Heart right ventricle (tissue), 16 donors: ENCODE data around the gene RUVBL1. TPM values are rescaled to one million over a fixed set of nuclear protein-coding genes. Genes with fewer than 3 reads are reported as not detected.

Experiments
- ATAC-seq, 8 donors: fragments of 200-7000 bp; cut with Tn5 transposase; one replicate each; pipeline ENCODE4 v1.9.1; 2020; ENCODE audit warnings: mild to moderate bottlenecking in 8 of 8, moderate library complexity in 8 of 8, moderate number of reproducible peaks in 1 of 8
- DNase-seq, 2 donors: peaks; one replicate each; pipeline ENCODE4 v3.0.0-alpha.2; 2020
- H3K27ac ChIP-seq, 10 donors: fragments of 200-600 bp; sonication (generic) in 2 of 10; one replicate each; pipeline versions ENCODE4 v1.5.0 to v1.8.0; 2020 to 2022; ENCODE audit warnings: mild to moderate bottlenecking in 3 of 10
- H3K27me3 ChIP-seq, 7 donors: fragments of 200-600 bp; one replicate each; pipeline ENCODE4 v1.8.0; 2021 to 2022; ENCODE audit warnings: mild to moderate bottlenecking in 2 of 7
- H3K36me3 ChIP-seq, 9 donors: fragments of 200-600 bp; sonication (generic) in 1 of 9; one replicate each; pipeline versions ENCODE4 v1.5.0 to v1.8.0; 2020 to 2022; ENCODE audit warnings: mild to moderate bottlenecking in 2 of 9
- H3K4me1 ChIP-seq, 9 donors: fragments of 200-600 bp; sonication (generic) in 1 of 9; one replicate each; pipeline versions ENCODE4 v1.5.0 to v1.8.0; 2020 to 2022; ENCODE audit warnings: mild to moderate bottlenecking in 4 of 9
- H3K4me3 ChIP-seq, 10 donors: fragments of 200-600 bp; sonication (generic) in 2 of 10; one replicate each; pipeline versions ENCODE4 v1.5.0 to v1.8.0; 2020 to 2022; ENCODE audit warnings: mild to moderate bottlenecking in 7 of 10, moderate library complexity in 2 of 10
- H3K9me3 ChIP-seq, 11 donors: fragments of 200-600 bp in 10 of 11; sonication (generic) in 2 of 11; one replicate each; pipeline versions ENCODE4 v1.5.0 to v1.8.0; 2013 to 2022; ENCODE audit warnings: mild to moderate bottlenecking in 2 of 11, control low read depth in 1 of 11, moderate library complexity in 1 of 11
- CTCF ChIP-seq, 9 donors: fragments of 200-600 bp; sonication (generic) in 2 of 9; IDR thresholded peaks; one replicate each; pipeline versions ENCODE4 v1.5.0 to v1.8.0; 2021 to 2022; ENCODE audit warnings: antibody characterized with exemption in 9 of 9, mild to moderate bottlenecking in 5 of 9, moderate library complexity in 1 of 9
- WGBS, 2 donors: extraction: QIAGEN DNeasy Blood & Tissue Kit; methylation state at CpG; one replicate each; pipeline ENCODE4 v1.1.7; 2013; ENCODE audit warnings: inconsistent platforms in 1 of 2; 5-methylcytosine and 5-hydroxymethylcytosine counted together
- intact Hi-C, 10 donors: fragments of 100-400 bp; cut with DNase I; formaldehyde crosslinking; loops; one replicate each; pipeline versions ENCODE4 v1.11.1 to v1.14.2; 2022
- polyA plus RNA-seq, 2 donors: library from polyadenylated mRNA; stranded (reverse); fragments of 200-250 nt; gene quantifications; one replicate each; pipeline ENCODE4 v1.2.3, GENCODE V29; 2013
- total RNA-seq, 10 donors: library from RNA; stranded (reverse); fragmentation: NEBNext Ultra II Directional in 3 of 10; extraction: Animal tissue kit (Norgen Biotek cat#: 25700) in 3 of 10; gene quantifications; one replicate each; pipeline versions ENCODE4 v1.2.1 to v1.2.4, GENCODE V29; 2021 to 2023
- donor health status: Arrhythmogenic right ventricular cardiomyopathy.
- donor health status: ischemic (EF 13 %, LVEDD 7.1; RV severe dilation, severe dysfunction).
- donor health status: healthy with polysubstance abuse.
- donor health status: DM: no; HTN: yes; CAD: no.
- donor health status: DM: no; HTN: no; CAD: no.
- donor health status: ischemic (EF 25% LVEDD 6.9; RV normal size, moderate dysfunction).
- donor health status: ischemic (EF 25% LVEDD 5.7; RV mildly dilated, moderate dysfunction).
- donor health status: healthy.
- donor health status: DM: yes; HTN: yes; CAD: no.
- donor health status: Ischemic cardiomyopathy.
- donor health status: ischemic (EF 35%, LVEDD 5.7; RV mildly dilated, moderate dysfunction).
- donor health status: nonischemic (EF 11% LVEDD 7.7; RV severe dilation, severe dysfunction).
- donor health status: DM: yes; HTN: yes; CAD: no.
- donor health status: PGD.
- donor health status: ischemic (EF 29% LVEDD 5.4; RV normal size, mild dysfunction).
- donor health status: nonischemic (EF 23%, LVEDD 6.1; RV moderate dilation, normal function).

Gene RUVBL1
- total and polyA plus RNA-seq, 12 donors: 9.4 to 38.5 (median 25.6) TPM

GRCh38 chr3:128149650-128150049 is 26.0 kb upstream of the RUVBL1 start:
- DNase-seq (no peak), ATAC-seq (no peak)
- Histone ChIP-seq H3K4me1 (peaks cover 5 to 12% (median 7%) of the 10 kb centered on the region in 9 donors), H3K36me3 (peaks cover 0 to 3% (median 0%) of the 10 kb centered on the region in 9 donors), H3K27ac (no peak overlapping the region), H3K9me3 (no peaks in the 10 kb centered on the region), H3K27me3 (no peaks in the 10 kb centered on the region), H3K4me3 (no peak overlapping the region)
- TF ChIP-seq CTCF (IDR thresholded peaks at IDR 0.05): no peak
- intact Hi-C loops: no loop called here
- 73 to 79% methylated on average over 5 of the region's 5 CpGs for WGBS, 2 donors

- no peak for DNase-seq
- intact Hi-C loops: no loop called here
- H3K27ac ChIP-seq: no peak overlapping the region
- no peak overlapping the region for H3K4me3 ChIP-seq
- peaks cover 0 to 3% (median 0%) of the 10 kb centered on the region in 9 donors for H3K36me3 ChIP-seq
- WGBS, 2 donors: 94 to 96% methylated on average over 14 of the region's 14 CpGs
- peaks cover 0 to 8% (median 0%) of the 10 kb centered on the region in 9 donors for H3K4me1 ChIP-seq
- peak in 1 of 8 donors; percentile 20 for ATAC-seq
- H3K27me3 ChIP-seq: no peaks in the 10 kb centered on the region
- no peak for TF ChIP-seq CTCF (IDR thresholded peaks at IDR 0.05)
- H3K9me3 ChIP-seq: no peaks in the 10 kb centered on the region
Measured at GRCh38 chr3:128146201-128146600, 22.6 kb upstream of the RUVBL1 start.

GRCh38 chr3:128145279-128145678 is 21.7 kb upstream of the RUVBL1 start:
- no peak for TF ChIP-seq CTCF (IDR thresholded peaks at IDR 0.05)
- peak in 1 of 2 donors; percentile 28 for DNase-seq
- Histone ChIP-seq H3K27ac (peak overlapping the region in 1 of 10 donors; percentile 66), H3K9me3 (no peaks in the 10 kb centered on the region), H3K36me3 (peaks cover 0 to 3% (median 0%) of the 10 kb centered on the region in 9 donors), H3K4me3 (peak overlapping the region in 1 of 10 donors; percentile 9), H3K4me1 (peaks cover 0 to 8% (median 0%) of the 10 kb centered on the region in 9 donors), H3K27me3 (no peaks in the 10 kb centered on the region)
- ATAC-seq: peak in 7 of 8 donors; percentile 44 to 83 (median 50)
- 61 to 73% methylated on average over 6 of the region's 6 CpGs for WGBS, 2 donors
- intact Hi-C loops: no loop called here

DNA sequence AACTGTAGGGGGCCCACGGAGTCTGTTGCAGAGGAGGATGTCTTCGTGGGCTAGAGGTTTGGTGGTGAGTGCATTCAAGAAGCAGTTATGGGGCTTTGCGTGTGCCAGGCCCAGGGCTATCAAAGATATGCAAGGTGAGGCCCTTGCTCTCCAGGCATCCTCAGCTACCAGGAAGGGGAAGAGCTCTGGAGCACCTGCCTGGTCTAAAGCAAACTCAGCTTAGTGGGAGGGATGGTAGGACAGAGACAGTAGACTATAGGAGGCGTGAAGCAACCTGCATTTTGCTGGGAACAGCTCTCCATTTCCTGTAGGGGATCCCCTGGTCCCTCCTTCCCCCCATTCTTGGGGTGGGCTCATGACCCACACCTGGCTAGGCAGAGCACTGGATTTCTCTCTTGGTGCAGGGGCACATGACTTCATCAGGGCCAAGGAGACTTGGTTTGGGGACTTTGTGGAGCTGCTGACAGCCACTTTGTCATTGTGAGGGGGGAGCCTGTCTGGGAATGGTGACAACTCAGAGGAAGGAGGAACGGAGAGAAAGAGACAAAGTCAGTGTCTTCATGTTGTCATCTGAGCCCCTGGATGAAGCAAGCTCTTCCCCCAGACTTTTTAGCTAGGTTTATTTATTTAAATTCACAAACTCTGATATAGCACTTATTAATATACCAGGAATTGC is 21.0 kb upstream of the RUVBL1 start:
- no peak for DNase-seq
- no peak for TF ChIP-seq CTCF (IDR thresholded peaks at IDR 0.05)
- 65 to 69% methylated on average over 5 of the region's 5 CpGs for WGBS, 2 donors
- intact Hi-C loops: no loop called here
- ATAC-seq: no peak
- peaks cover 0 to 3% (median 0%) of the 10 kb centered on the region in 9 donors for H3K36me3 ChIP-seq
- peak overlapping the region in 1 of 10 donors; percentile 66 for H3K27ac ChIP-seq
- no peak overlapping the region for H3K4me3 ChIP-seq
- H3K4me1 ChIP-seq: peaks cover 0 to 8% (median 0%) of the 10 kb centered on the region in 9 donors
- H3K27me3 ChIP-seq: no peaks in the 10 kb centered on the region
- no peaks in the 10 kb centered on the region for H3K9me3 ChIP-seq
